PC-9 (cell line): Measurements from ENCODE around the gene UBR4.

Source experiments
- CTCF ChIP-seq: fragments of 200-600 bp; sonication (generic); conservative IDR thresholded peaks from 2 replicates; pipeline ENCODE4 v1.6.1; 2017; ENCODE audit warnings: mixed run types, antibody characterized with exemption, mild to moderate bottlenecking, moderate library complexity
- EZH2 ChIP-seq: fragments of 200-600 bp; sonication (generic); IDR thresholded peaks from 2 replicates; pipeline ENCODE4 v1.8.0; 2017; ENCODE audit warnings: antibody characterized with exemption, low read depth

DNA sequence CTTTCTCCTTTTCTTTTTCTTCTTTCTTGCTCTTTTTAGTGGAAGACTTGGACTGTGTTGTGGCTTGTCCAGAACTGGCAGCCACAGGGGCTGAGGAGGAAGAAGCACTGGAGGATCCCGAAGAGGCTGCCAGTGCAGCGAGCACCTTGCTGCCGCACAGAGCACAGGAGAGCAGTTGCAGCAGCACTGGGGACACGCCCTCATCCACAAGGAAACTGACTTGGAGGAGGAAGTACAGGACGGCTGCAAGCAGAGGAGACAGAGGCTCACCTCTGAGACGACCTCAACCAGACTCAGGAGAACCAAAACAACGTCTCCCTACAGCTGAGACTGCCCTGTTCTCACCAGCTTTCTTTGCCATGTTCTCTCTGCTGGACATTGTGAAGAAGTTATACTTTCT is 88.9 kb downstream of the UBR4 start:
- no peak for TF ChIP-seq CTCF
- TF ChIP-seq EZH2: no peak
